GM13976 (cell line): ENCODE measurements around the gene UBXN6.
A peak's percentile ranks its signal among the peaks of the same experiment; 100 is the strongest.

Experiments used
- DNase-seq: peaks from one replicate; pipeline ENCODE4 v3.0.0; 2012; ENCODE audit warnings: low spot score
- in situ Hi-C: fragments of 300-500 bp; cut with MboI; formaldehyde crosslinking; loops from one replicate; pipeline ENCODE4 v1.12.0; 2022; ENCODE audit warnings: low sequenced_read_pairs, mixed read lengths, inconsistent platforms; ENCODE audit not compliant: unreplicated experiment
- TF ChIP-seq, protein P1 (sequence below): IDR thresholded peaks from 2 replicates; pipeline ENCODE4 v1.5.1; 2012; ENCODE audit warnings: borderline replicate concordance, mild to moderate bottlenecking; ENCODE audit not compliant: insufficient read depth; ENCODE audit errors: extremely low read depth, missing control alignments, control extremely low read depth

UBXN6 gene

GRCh38 chr19:4457654-4458395 is at the start of gene UBXN6:
TSS of gene UBXN6 (minus strand) at chr19:4457794. CDS start at chr19:4457697, 97 bp downstream.
- in situ Hi-C loops: no loop called here
- TF ChIP-seq, protein P1, sequence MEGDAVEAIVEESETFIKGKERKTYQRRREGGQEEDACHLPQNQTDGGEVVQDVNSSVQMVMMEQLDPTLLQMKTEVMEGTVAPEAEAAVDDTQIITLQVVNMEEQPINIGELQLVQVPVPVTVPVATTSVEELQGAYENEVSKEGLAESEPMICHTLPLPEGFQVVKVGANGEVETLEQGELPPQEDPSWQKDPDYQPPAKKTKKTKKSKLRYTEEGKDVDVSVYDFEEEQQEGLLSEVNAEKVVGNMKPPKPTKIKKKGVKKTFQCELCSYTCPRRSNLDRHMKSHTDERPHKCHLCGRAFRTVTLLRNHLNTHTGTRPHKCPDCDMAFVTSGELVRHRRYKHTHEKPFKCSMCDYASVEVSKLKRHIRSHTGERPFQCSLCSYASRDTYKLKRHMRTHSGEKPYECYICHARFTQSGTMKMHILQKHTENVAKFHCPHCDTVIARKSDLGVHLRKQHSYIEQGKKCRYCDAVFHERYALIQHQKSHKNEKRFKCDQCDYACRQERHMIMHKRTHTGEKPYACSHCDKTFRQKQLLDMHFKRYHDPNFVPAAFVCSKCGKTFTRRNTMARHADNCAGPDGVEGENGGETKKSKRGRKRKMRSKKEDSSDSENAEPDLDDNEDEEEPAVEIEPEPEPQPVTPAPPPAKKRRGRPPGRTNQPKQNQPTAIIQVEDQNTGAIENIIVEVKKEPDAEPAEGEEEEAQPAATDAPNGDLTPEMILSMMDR: no peak
- peak; percentile 99 for DNase-seq

- TF ChIP-seq, protein P1: no peak
- in situ Hi-C loops: no loop called here
- DNase-seq: no peak
Observed at GRCh38 chr19:4507150-4507452, 49.5 kb upstream of the UBXN6 start.

- TF ChIP-seq, protein P1: no peak
- no peak for DNase-seq
- in situ Hi-C loops: no loop called here
Observed at GRCh38 chr19:4506449-4507149, 49.0 kb upstream of the UBXN6 start.

- DNase-seq: no peak
- in situ Hi-C loops: no loop called here
- TF ChIP-seq, protein P1: no peak
Observed at GRCh38 chr19:4505570-4506448, 48.2 kb upstream of the UBXN6 start.

GRCh38 chr19:4504891-4505569 is 47.4 kb upstream of the UBXN6 start:
- no peak for DNase-seq
- TF ChIP-seq, protein P1: no peak
- in situ Hi-C loops: no loop called here

DNA sequence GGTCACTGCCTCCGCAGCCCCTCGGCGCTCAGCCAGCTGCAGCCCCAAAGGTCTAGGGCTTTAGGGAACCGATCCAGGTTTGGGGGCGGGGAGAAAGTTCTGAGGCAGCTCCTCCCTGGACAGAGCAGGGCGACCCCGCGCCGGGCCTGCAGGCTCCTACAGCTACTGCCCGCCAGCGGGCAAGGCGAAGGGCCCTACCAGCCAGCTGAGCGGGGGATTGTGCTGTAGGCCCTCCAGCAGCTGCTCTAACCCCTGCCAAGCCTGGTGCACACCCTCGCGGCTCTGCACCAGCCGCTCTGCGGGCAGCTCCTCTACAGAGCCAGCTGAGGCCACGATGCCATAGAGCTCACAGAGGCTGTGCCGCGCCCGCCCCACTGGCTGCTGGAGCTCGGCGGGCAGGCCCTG is 46.7 kb upstream of the UBXN6 start:
- in situ Hi-C loops: no loop called here
- no peak for DNase-seq
- TF ChIP-seq, protein P1: no peak
